Fibroblast of lung (primary cell): ENCODE data around the gene RPAP3.

ENCODE experiments used
- EZH2 ChIP-seq: IDR thresholded peaks from 2 replicates; pipeline ENCODE4 v1.5.1; 2012; ENCODE audit warnings: low read length, control low read depth, mild to moderate bottlenecking; ENCODE audit errors: missing control alignments
- TF ChIP-seq, protein P1 (sequence below), 2 donors: IDR thresholded peaks in 1 of 2; conservative IDR thresholded peaks in 1 of 2; 1 replicate in 1 of 2; 2 replicates in 1 of 2; pipeline ENCODE4 v1.5.1; 2011 to 2012; ENCODE audit warnings: low read length in 2 of 2, control low read depth in 1 of 2, inconsistent platforms in 1 of 2, low read depth in 1 of 2, mild to moderate bottlenecking in 1 of 2

DNA sequence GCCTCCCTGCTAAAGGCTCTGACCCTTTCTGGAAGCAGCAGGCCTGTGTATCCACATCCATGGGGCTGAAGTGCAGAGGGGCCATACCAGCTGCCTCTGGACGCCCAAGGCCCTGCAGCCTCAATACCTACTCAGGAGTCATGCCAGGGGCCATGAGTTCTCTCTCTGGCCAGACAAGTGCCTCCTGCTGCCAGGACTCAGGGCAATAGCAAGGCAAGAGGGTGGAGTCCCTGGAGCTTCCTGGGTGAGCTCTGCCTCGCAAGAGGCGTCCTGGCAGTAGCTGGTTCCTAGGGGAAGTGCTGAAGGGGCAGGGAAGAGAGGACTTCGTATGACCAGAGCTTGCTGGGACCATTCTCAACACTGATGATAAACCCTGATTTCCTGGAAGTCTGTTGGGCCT, 30.4 kb upstream of the RPAP3 start:
- TF ChIP-seq, protein P1, sequence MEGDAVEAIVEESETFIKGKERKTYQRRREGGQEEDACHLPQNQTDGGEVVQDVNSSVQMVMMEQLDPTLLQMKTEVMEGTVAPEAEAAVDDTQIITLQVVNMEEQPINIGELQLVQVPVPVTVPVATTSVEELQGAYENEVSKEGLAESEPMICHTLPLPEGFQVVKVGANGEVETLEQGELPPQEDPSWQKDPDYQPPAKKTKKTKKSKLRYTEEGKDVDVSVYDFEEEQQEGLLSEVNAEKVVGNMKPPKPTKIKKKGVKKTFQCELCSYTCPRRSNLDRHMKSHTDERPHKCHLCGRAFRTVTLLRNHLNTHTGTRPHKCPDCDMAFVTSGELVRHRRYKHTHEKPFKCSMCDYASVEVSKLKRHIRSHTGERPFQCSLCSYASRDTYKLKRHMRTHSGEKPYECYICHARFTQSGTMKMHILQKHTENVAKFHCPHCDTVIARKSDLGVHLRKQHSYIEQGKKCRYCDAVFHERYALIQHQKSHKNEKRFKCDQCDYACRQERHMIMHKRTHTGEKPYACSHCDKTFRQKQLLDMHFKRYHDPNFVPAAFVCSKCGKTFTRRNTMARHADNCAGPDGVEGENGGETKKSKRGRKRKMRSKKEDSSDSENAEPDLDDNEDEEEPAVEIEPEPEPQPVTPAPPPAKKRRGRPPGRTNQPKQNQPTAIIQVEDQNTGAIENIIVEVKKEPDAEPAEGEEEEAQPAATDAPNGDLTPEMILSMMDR (conservative IDR thresholded peaks at IDR 0.05 in 1 of 2, IDR thresholded peaks at IDR 0.05 in 1 of 2; ENCODE audit: low read depth in 1 of 2, low read length in 2 of 2) = no peak
- no peak for TF ChIP-seq EZH2
